Measurements from ENCODE around the gene SMIM5.

DNA sequence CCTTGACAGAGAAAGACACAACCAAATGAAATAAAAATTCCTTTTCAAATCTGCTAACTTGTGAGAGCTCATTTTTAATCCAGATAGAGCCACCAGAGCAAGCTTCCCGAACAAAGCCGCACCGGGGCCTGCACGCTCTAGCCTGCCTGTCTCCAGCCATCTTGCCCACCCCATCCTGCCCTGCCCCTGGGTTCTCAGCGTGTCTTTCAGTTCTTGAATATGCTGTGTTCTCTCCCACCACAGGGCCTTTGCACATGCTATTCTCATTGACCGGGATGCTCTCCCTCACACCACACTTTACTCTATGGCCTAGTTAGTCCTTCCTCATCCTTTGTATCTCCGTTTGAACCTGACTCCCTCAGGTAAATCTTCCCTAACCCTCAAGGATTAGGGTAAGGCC, 14.7 kb downstream of the SMIM5 start:
- TF ChIP-seq, protein P1, sequence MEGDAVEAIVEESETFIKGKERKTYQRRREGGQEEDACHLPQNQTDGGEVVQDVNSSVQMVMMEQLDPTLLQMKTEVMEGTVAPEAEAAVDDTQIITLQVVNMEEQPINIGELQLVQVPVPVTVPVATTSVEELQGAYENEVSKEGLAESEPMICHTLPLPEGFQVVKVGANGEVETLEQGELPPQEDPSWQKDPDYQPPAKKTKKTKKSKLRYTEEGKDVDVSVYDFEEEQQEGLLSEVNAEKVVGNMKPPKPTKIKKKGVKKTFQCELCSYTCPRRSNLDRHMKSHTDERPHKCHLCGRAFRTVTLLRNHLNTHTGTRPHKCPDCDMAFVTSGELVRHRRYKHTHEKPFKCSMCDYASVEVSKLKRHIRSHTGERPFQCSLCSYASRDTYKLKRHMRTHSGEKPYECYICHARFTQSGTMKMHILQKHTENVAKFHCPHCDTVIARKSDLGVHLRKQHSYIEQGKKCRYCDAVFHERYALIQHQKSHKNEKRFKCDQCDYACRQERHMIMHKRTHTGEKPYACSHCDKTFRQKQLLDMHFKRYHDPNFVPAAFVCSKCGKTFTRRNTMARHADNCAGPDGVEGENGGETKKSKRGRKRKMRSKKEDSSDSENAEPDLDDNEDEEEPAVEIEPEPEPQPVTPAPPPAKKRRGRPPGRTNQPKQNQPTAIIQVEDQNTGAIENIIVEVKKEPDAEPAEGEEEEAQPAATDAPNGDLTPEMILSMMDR (IDR thresholded peaks at IDR 0.05) = no peak
- TF ChIP-seq POLR2A (IDR thresholded peaks at IDR 0.05) = no peak
- TF ChIP-seq POLR2AphosphoS5 (IDR thresholded peaks at IDR 0.05; ENCODE audit: insufficient read depth in 1 of 2, low read depth in 1 of 2) = no peak
